Measurements from ENCODE around the gene REPIN1. TPM values are rescaled to one million over a fixed set of nuclear protein-coding genes. Genes with fewer than 3 reads are reported as not detected.
A peak's percentile ranks its signal among the peaks of the same experiment; 100 is the strongest.

REPIN1 gene
- total RNA-seq, 2 experiments from 2014 or later: 48.2 to 55.6 TPM

- Mint-ChIP-seq H3K27me3 (no peaks in the 10 kb centered on the region), H3K27ac (no peak overlapping the region), H3K4me3 (peak overlapping the region; percentile 70), H3K4me1 (peaks cover 58% of the 10 kb centered on the region), H3K36me3 (ENCODE audit: low read depth) (peaks cover 15% of the 10 kb centered on the region), H3K9me3 (ENCODE audit: low read depth) (no peaks in the 10 kb centered on the region)
- DNase-seq (no peak), ATAC-seq (no peak)
- intact Hi-C loops (cut with DNase I, micrococcal nuclease): loop anchor here (2.0 to 10.0 kb wide), 7 partner anchors 55 to 1130 kb away; partner anchors contain the start of genes ACTR3C (in 1 of the 2), ATP6V0E2 (in 1 of the 2), CDK5 (in 1 of the 2) and FASTK (in 1 of the 2)
- POLR2A ChIA-PET: interaction anchor here (1.0 kb wide), 1 partner anchor 8 kb away, joined by 5 read pairs; no protein-coding TSS in a partner anchor
- CTCF ChIA-PET: interaction anchor here (0.6 to 1.7 kb wide), 7 partner anchors 8 to 184 kb away, joined by 3 to 7 read pairs (median 3); partner anchors contain the start of gene REPIN1
These were observed 9.0 kb downstream of the REPIN1 start for GRCh38 chr7:150377635-150378034.

GRCh38 chr7:150378115-150378852 lies 9.7 kb downstream of the REPIN1 start:
- ATAC-seq (no peak), DNase-seq (peak; percentile 62)
- peaks cover 10% of the 10 kb centered on the region for H3K36me3 Mint-ChIP-seq (ENCODE audit: low read depth)
- POLR2A ChIA-PET: interaction anchor here (1.0 kb wide), 1 partner anchor 9 kb away, joined by 5 read pairs; no protein-coding TSS in a partner anchor
- peak overlapping the region; percentile 70 for H3K4me3 Mint-ChIP-seq
- no peaks in the 10 kb centered on the region for H3K9me3 Mint-ChIP-seq (ENCODE audit: low read depth)
- intact Hi-C loops (cut with DNase I, micrococcal nuclease): loop anchor here (2.0 to 10.0 kb wide), 7 partner anchors 56 to 1131 kb away; partner anchors contain the start of genes ACTR3C (in 1 of the 2), ATP6V0E2 (in 1 of the 2), CDK5 (in 1 of the 2) and FASTK (in 1 of the 2)
- peaks cover 58% of the 10 kb centered on the region for H3K4me1 Mint-ChIP-seq
- peak overlapping the region; percentile 58 for H3K27ac Mint-ChIP-seq
- CTCF ChIA-PET: interaction anchor here (0.6 to 1.7 kb wide), 8 partner anchors 9 to 183 kb away, joined by 3 to 7 read pairs (median 3); partner anchors contain the start of gene REPIN1
- H3K27me3 Mint-ChIP-seq: no peaks in the 10 kb centered on the region

- Mint-ChIP-seq H3K27ac (peak within 1 kb of the TSS; percentile 63), H3K36me3 (ENCODE audit: low read depth) (peaks cover 5% of the 10 kb centered on the region), H3K4me1 (peaks cover 53% of the 10 kb centered on the region), H3K9me3 (ENCODE audit: low read depth) (no peaks in the 10 kb centered on the region), H3K4me3 (peak within 1 kb of the TSS; percentile 81), H3K27me3 (no peaks in the 10 kb centered on the region)
- peak; percentile 98 for ATAC-seq
- POLR2A ChIA-PET: no interaction called here
- intact Hi-C loops (cut with DNase I, micrococcal nuclease): loop anchor here (1.0 to 10.0 kb wide), 15 partner anchors 10 to 1132 kb away; partner anchors contain the start of genes ACTR3C (in 2 of the 2), LRRC61 (in 2 of the 2), ABCF2 (in 1 of the 2) and ATP6V0E2 (in 1 of the 2)
- CTCF ChIA-PET: interaction anchor here (0.8 to 1.7 kb wide), 3 partner anchors 24 to 27 kb away, joined by 3 to 4 read pairs (median 3); a partner anchor contains a TSS
- peak; percentile 96 for DNase-seq
These were observed 10.3 kb downstream of the REPIN1 start, which contains the start of gene ZNF775 for GRCh38 chr7:150378853-150379440. Gene ZNF775, plus strand, starts transcription at chr7:150379330. Its CDS starts 9,141 bp downstream, at chr7:150388471.

- ATAC-seq (no peak), DNase-seq (peak; percentile 44)
- Mint-ChIP-seq H3K36me3 (ENCODE audit: low read depth) (peaks cover 5% of the 10 kb centered on the region), H3K4me3 (peak overlapping the region; percentile 81), H3K27ac (peak overlapping the region; percentile 63), H3K27me3 (no peaks in the 10 kb centered on the region), H3K4me1 (peaks cover 49% of the 10 kb centered on the region), H3K9me3 (ENCODE audit: low read depth) (no peaks in the 10 kb centered on the region)
- CTCF ChIA-PET: interaction anchor here (0.6 to 1.3 kb wide), 2 partner anchors 26 to 920 kb away, joined by 4 to 5 read pairs; a partner anchor contains a TSS
- POLR2A ChIA-PET: no interaction called here
- intact Hi-C loops (cut with DNase I, micrococcal nuclease): loop anchor here (1.0 to 10.0 kb wide), 15 partner anchors 10 to 1132 kb away; partner anchors contain the start of genes ACTR3C (in 2 of the 2), LRRC61 (in 2 of the 2), ABCF2 (in 1 of the 2) and ATP6V0E2 (in 1 of the 2)
These were observed 11.1 kb downstream of the REPIN1 start for GRCh38 chr7:150379441-150380379.

DNA sequence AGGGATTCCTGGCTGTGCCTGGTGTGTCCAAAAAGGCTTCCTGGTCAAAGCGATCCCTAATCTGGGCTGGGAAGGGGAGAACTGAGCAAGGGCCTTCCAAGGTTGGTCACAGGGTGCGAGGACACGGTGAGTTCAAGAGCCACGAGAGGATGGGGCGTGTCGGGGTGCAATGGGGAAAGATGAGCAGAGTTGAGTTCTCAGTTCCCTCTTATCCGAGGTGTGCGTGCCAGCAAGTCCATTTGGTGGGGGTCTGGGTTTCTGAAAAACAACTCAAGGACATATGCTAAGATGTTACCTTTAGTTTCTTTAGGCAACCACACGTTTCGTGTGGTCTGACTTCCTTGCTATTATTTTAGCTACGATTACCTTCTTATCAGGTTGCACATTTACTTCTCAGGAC lies 11.8 kb downstream of the REPIN1 start:
- no peaks in the 10 kb centered on the region for H3K27me3 Mint-ChIP-seq
- intact Hi-C loops (cut with DNase I, micrococcal nuclease): no loop called here
- H3K27ac Mint-ChIP-seq: no peak overlapping the region
- ChIA-PET POLR2A (no interaction called here), CTCF (interaction anchor here (0.7 to 1.3 kb wide), 3 partner anchors 25 to 567 kb away, joined by 3 to 4 read pairs (median 4); a partner anchor contains a TSS)
- H3K4me1 Mint-ChIP-seq: peaks cover 45% of the 10 kb centered on the region
- peaks cover 3% of the 10 kb centered on the region for H3K36me3 Mint-ChIP-seq (ENCODE audit: low read depth)
- no peaks in the 10 kb centered on the region for H3K9me3 Mint-ChIP-seq (ENCODE audit: low read depth)
- peak overlapping the region; percentile 81 for H3K4me3 Mint-ChIP-seq
- no peak for ATAC-seq
- no peak for DNase-seq

DNA sequence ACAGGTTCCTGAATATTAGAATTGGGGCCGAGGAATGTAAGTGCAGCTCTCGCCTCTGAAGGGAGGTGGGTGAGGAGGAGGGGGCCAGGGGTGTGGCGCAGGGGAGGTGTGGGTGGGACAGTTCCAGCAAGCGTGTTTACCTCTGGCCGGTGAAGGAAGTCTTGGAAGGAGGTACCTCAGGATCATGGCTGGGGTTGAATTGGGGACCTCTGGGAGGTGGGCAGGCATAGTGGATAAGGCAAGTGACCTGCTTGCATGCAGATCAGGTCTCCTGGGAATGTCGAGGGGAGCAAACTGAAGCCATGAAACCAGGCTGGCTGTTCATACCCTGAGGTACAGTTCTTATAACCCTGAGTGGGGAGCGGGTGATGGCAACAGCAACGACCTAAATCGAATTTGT lies 12.5 kb downstream of the REPIN1 start:
- H3K36me3 Mint-ChIP-seq (ENCODE audit: low read depth): no peaks in the 10 kb centered on the region
- no peaks in the 10 kb centered on the region for H3K27me3 Mint-ChIP-seq
- H3K4me1 Mint-ChIP-seq: peaks cover 39% of the 10 kb centered on the region
- no peak for DNase-seq
- ChIA-PET CTCF (interaction anchor here (0.7 kb wide), 2 partner anchors 40 to 568 kb away, joined by 3 to 4 read pairs; no protein-coding TSS in a partner anchor), POLR2A (no interaction called here)
- no peak overlapping the region for H3K4me3 Mint-ChIP-seq
- no peak overlapping the region for H3K27ac Mint-ChIP-seq
- intact Hi-C loops (cut with DNase I, micrococcal nuclease): no loop called here
- H3K9me3 Mint-ChIP-seq (ENCODE audit: low read depth): no peaks in the 10 kb centered on the region
- ATAC-seq: no peak

GRCh38 chr7:150381785-150382122 lies 13.1 kb downstream of the REPIN1 start:
- intact Hi-C loops (cut with DNase I, micrococcal nuclease): no loop called here
- no peak overlapping the region for H3K27ac Mint-ChIP-seq
- DNase-seq: no peak
- ATAC-seq: no peak
- no peaks in the 10 kb centered on the region for H3K27me3 Mint-ChIP-seq
- H3K9me3 Mint-ChIP-seq (ENCODE audit: low read depth): no peaks in the 10 kb centered on the region
- H3K36me3 Mint-ChIP-seq (ENCODE audit: low read depth): peaks cover 1% of the 10 kb centered on the region
- H3K4me1 Mint-ChIP-seq: peaks cover 33% of the 10 kb centered on the region
- no peak overlapping the region for H3K4me3 Mint-ChIP-seq
- ChIA-PET POLR2A (no interaction called here), CTCF (no interaction called here)

- H3K27me3 Mint-ChIP-seq: no peaks in the 10 kb centered on the region
- ChIA-PET CTCF (no interaction called here), POLR2A (no interaction called here)
- peaks cover 2% of the 10 kb centered on the region for H3K36me3 Mint-ChIP-seq (ENCODE audit: low read depth)
- peaks cover 28% of the 10 kb centered on the region for H3K4me1 Mint-ChIP-seq
- intact Hi-C loops (cut with DNase I, micrococcal nuclease): no loop called here
- H3K9me3 Mint-ChIP-seq (ENCODE audit: low read depth): no peaks in the 10 kb centered on the region
- no peak overlapping the region for H3K27ac Mint-ChIP-seq
- no peak for ATAC-seq
- no peak overlapping the region for H3K4me3 Mint-ChIP-seq
- no peak for DNase-seq
These were observed 13.7 kb downstream of the REPIN1 start for GRCh38 chr7:150382123-150382843.

GRCh38 chr7:150382844-150383225 lies 14.2 kb downstream of the REPIN1 start:
- DNase-seq: no peak
- Mint-ChIP-seq H3K36me3 (ENCODE audit: low read depth) (peaks cover 2% of the 10 kb centered on the region), H3K4me1 (peaks cover 23% of the 10 kb centered on the region), H3K9me3 (ENCODE audit: low read depth) (no peaks in the 10 kb centered on the region), H3K27ac (no peak overlapping the region), H3K27me3 (no peaks in the 10 kb centered on the region), H3K4me3 (no peak overlapping the region)
- ChIA-PET CTCF (no interaction called here), POLR2A (no interaction called here)
- ATAC-seq: no peak
- intact Hi-C loops (cut with DNase I, micrococcal nuclease): no loop called here

DNA sequence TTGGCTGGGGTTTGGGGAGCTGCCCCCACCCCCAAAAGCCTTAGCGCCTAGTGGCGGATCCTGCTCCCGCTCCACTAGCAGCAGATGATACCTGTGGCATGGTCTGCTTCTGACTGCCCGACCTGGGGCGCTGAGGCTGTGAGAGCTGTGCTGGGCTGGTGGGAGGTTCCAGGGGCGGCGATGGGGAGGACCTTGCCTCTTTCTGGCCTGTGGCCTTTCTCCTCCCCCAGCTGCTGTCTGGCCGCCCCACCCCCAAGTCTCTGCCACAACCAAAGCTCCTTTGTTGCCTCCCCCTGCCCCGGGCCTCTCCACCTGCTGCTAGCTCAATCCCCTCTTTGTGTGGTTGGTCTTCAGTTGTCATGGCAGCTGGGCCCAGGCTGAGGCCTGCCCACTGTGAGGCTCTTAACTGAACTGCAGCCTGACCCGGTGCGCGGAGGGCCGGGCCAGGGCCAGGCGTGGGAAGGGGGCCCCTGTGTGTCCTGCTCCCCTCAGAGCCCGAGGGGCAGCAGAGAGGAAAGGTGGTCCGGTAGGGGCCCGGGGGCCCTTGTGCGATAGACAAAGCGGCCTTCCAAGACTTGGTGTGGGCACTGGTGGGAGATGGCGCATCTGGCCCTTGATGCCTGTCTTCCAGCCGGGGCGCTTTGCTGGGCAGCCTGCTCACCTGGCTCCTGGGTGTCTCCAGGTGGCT lies 15.2 kb downstream of the REPIN1 start:
- no peak overlapping the region for H3K4me3 Mint-ChIP-seq
- no peak for ATAC-seq
- no peak for DNase-seq
- intact Hi-C loops (cut with DNase I, micrococcal nuclease): no loop called here
- no peak overlapping the region for H3K27ac Mint-ChIP-seq
- POLR2A ChIA-PET: no interaction called here
- H3K4me1 Mint-ChIP-seq: peaks cover 18% of the 10 kb centered on the region
- H3K9me3 Mint-ChIP-seq (ENCODE audit: low read depth): no peaks in the 10 kb centered on the region
- no peaks in the 10 kb centered on the region for H3K27me3 Mint-ChIP-seq
- CTCF ChIA-PET: no interaction called here
- peaks cover 2% of the 10 kb centered on the region for H3K36me3 Mint-ChIP-seq (ENCODE audit: low read depth)
